GM10248 (cell line): ENCODE measurements around the gene WDR91.

Experiments
- CTCF ChIA-PET: fragments of 300-600 bp; sonication (Branson Sonifier 250); formaldehyde crosslinking; extraction: SDS; loops from one replicate; lab custom pipeline; 2021; ENCODE audit warnings: antibody characterized with exemption; lab: Yijun Ruan, JAX
- POLR2A ChIA-PET: fragments of 350-650 bp; sonication (Branson Sonifier 250); formaldehyde crosslinking; extraction: SDS; loops from one replicate; lab custom pipeline; 2020; ENCODE audit warnings: antibody characterized with exemption; lab: Yijun Ruan, JAX
- DNase-seq: peaks from one replicate; pipeline ENCODE4 v3.0.0; 2012; ENCODE audit errors: extremely low spot score
- TF ChIP-seq, protein P1 (sequence below): IDR thresholded peaks from 2 replicates; pipeline ENCODE4 v1.5.1; 2012; ENCODE audit warnings: mild to moderate bottlenecking, low read depth; ENCODE audit errors: extremely low read depth, missing control alignments, control extremely low read depth

The WDR91 gene

DNA sequence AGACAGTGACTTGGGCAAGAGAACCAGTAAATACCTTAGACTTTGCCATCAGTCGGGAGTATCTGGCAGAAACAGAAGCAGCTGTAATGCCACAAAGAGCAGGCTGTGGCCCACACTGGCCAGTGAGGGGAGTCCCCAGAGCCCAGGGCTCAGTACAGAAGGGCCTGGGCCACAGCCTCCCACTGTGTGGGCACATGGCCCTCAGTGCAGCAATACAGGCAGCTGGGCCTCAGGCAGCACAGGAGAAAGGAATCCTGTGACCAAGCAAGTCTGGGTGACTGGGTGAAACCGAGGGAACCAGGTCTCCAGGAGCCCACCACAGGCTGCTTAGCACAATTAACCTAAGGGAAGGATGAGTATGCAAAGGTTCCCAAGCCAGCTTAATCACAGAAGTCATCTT, 14.0 kb downstream of the WDR91 start:
- no peak for DNase-seq
- TF ChIP-seq, protein P1, sequence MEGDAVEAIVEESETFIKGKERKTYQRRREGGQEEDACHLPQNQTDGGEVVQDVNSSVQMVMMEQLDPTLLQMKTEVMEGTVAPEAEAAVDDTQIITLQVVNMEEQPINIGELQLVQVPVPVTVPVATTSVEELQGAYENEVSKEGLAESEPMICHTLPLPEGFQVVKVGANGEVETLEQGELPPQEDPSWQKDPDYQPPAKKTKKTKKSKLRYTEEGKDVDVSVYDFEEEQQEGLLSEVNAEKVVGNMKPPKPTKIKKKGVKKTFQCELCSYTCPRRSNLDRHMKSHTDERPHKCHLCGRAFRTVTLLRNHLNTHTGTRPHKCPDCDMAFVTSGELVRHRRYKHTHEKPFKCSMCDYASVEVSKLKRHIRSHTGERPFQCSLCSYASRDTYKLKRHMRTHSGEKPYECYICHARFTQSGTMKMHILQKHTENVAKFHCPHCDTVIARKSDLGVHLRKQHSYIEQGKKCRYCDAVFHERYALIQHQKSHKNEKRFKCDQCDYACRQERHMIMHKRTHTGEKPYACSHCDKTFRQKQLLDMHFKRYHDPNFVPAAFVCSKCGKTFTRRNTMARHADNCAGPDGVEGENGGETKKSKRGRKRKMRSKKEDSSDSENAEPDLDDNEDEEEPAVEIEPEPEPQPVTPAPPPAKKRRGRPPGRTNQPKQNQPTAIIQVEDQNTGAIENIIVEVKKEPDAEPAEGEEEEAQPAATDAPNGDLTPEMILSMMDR = no peak
- ChIA-PET POLR2A (interaction anchor here (0.9 kb wide), 1 partner anchor 11 kb away, joined by 3 read pairs; no protein-coding TSS in a partner anchor), CTCF (interaction anchor here (1.0 to 4.3 kb wide), 4 partner anchors 9 to 210 kb away, joined by 3 to 17 read pairs (median 10); partner anchors contain the start of gene CYREN)

DNA sequence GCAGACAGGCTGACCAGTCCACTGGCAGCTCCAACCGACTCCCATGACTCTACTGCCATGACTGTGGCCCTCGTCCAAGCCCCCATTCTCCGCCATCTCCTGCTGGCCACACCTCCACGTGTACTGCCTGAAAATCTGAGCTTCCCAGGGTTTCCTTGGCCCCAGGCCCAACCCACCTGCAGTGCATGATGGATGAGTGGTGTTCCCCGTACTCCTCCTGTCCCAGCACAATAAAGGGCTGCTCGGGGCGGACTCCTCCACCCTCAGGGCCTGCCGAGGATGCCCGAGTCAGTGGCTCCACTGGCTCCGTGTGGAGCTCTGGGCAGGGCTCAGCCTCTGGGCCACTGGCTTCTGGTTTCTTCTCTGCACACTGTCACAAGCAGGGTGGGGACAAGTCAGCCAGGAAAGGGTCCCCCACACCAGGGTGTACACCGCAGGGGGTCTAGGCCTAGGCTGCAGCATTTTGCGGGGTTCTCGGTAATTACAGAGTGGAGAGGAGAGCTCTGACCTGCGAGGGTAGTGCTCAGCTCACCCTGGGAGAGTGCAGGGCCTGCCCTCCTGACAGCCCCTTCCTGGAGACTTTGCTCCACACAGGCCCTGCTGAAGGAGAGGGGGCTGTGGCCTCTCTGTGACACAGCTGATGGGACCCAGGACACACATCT, 15.2 kb downstream of the WDR91 start:
- ChIA-PET CTCF (interaction anchor here (1.4 to 4.3 kb wide), 4 partner anchors 8 to 26 kb away, joined by 6 to 17 read pairs (median 14); partner anchors contain the start of gene CYREN), POLR2A (no interaction called here)
- no peak for DNase-seq
- TF ChIP-seq, protein P1 = no peak

DNA sequence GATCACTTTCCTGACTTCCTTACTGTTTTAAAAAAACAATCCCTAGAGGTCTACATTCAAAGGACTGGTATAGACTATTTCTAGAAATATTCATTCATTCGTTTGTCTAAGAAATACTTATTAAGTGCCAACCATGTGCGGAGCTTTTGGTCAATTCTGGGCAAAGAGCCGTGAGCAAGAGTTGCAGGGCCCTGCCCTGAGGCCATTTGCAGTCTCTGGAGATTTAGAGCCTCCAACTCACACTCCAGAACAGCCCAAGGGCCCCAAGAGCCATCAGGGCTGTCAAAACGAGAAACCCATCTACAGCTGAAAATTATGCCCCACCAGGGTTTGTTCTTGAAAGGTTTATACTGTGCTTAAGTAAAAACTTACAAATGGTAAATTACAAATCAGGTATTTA, 16.2 kb downstream of the WDR91 start:
- TF ChIP-seq, protein P1 = no peak
- DNase-seq = no peak
- CTCF ChIA-PET = interaction anchor here (0.9 to 4.3 kb wide), 3 partner anchors 8 to 25 kb away, joined by 3 to 17 read pairs (median 13); partner anchors contain the start of gene CYREN
- POLR2A ChIA-PET = no interaction called here

DNA sequence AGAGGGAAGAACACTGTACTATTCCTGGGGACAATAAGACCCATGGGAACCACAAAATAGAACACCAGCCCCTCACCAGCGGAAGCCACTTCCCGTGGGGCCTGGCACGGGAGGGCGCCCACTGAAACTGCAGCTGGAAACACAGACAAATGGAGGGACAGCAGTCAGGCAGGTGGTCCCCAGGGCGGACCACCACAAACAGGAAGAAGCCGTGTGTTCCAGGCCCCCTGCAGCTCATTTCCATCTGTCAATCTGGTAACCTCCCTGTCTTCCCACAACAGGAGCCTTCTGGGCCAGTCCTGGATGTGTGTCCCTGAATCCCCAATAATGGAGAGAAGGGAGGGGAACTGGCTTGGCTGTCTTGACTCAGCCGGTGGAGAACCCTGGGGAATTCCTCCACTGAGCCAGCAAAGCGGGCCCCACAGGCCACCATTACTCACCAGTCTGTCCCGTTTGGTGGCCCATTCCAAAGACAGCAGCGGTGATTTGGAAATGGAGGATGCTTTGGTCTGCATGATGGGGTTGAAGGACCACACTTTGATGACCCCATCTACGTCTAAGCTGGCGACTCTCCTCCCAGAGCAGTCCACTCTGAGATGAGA, 16.7 kb downstream of the WDR91 start:
- ChIA-PET POLR2A (no interaction called here), CTCF (interaction anchor here (0.9 to 4.3 kb wide), 4 partner anchors 8 to 25 kb away, joined by 3 to 17 read pairs (median 8); partner anchors contain the start of gene CYREN)

DNA sequence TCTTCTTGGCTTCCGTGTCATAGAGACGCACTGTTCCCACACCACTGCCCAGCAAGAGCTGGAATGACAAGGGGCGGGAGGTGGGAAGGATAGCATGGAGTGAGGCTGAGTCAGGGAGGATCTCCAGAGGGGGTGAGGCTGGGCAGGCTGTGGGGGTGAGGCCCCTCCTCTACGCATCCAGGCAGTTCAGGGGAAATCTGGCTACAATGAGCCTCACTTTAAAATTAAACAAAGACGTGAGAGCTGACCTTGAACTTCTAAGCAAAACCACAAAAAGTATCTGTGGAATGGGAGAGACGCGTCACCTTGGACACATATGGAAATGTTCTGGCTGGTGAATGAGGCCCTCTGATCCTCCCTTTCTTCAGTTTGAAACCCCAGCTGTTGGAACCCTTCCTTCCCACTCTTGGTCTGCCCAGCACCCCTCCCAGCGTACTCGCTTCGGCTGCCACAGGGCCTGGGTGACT, 17.7 kb downstream of the WDR91 start:
- TF ChIP-seq, protein P1 = no peak
- ChIA-PET POLR2A (no interaction called here), CTCF (interaction anchor here (0.8 to 4.3 kb wide), 3 partner anchors 12 to 24 kb away, joined by 3 to 17 read pairs (median 3); partner anchors contain the start of gene CYREN)
- DNase-seq = no peak

More for the DNA sequence above, 16.7 kb downstream of the WDR91 start:
- TF ChIP-seq, protein P1 = no peak
- no peak for DNase-seq

DNA sequence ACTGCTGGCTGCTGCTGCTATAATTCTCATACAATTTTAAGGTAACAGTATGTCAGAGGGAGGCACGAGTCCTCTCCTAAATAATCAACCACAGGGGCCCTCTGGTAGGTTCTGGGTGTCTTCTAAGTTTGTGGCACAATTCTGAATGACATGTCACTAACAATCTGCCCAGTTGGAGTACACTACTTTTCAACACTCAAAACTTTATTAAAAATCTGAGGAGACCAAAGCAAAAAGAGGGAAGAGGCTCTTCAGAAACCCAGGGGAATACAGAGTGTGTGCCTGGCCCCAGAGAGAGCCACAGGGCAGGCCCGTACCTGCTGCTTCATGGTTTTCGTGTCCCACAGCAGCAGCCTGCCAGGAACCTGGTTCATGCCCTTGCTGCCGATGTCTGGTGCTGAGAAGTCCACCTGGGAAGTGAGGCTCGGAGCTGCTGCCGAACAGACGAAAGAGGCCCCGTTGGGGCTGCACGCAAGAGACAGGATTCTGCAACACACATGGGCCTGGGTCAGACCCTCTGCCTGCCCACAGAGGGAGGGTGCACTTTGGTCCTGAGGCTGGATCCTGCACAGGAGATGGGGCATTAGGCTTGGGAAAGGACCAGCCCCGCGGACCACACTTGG, 18.3 kb downstream of the WDR91 start:
- DNase-seq = no peak
- ChIA-PET CTCF (interaction anchor here (0.8 kb wide), 1 partner anchor 16 kb away, joined by 3 read pairs; no protein-coding TSS in a partner anchor), POLR2A (no interaction called here)
- TF ChIP-seq, protein P1 = no peak
